Brain microvascular endothelial cell (primary cell): ENCODE results near the gene GAA.

Source experiments
- DNase-seq: peaks from one replicate; pipeline ENCODE4 v3.0.0-alpha.2; 2020
- H3K27ac ChIP-seq: fragments of 250-450 bp; sonication (Bioruptor Pico); 2 replicates; pipeline ENCODE4 v1.5.1; 2020; ENCODE audit warnings: mild to moderate bottlenecking, moderate library complexity
- H3K27me3 ChIP-seq: fragments of 250-450 bp; sonication (Bioruptor Pico); replicated peaks from 2 replicates; pipeline ENCODE4 v1.5.1; 2020; ENCODE audit warnings: mild to moderate bottlenecking
- H3K36me3 ChIP-seq: fragments of 250-450 bp; sonication (Bioruptor Pico); replicated peaks from 2 replicates; pipeline ENCODE4 v1.5.1; 2020; ENCODE audit warnings: mild to moderate bottlenecking
- H3K4me3 ChIP-seq: 2 replicates; pipeline ENCODE4 v1.5.1; 2011; ENCODE audit warnings: low read depth, mild to moderate bottlenecking, control low read depth, low read length, moderate library complexity
- in situ Hi-C: cut with HindIII; loops from 2 replicates; pipeline ENCODE4 v1.10.0; 2017; ENCODE audit warnings: low sequenced_read_pairs, low pct_ligation_motif_present
- TF ChIP-seq, protein P1 (sequence below): IDR thresholded peaks from 2 replicates; pipeline ENCODE4 v1.5.1; 2011; ENCODE audit warnings: low read depth, mild to moderate bottlenecking, moderate library complexity, low read length, control low read depth, inconsistent platforms; ENCODE audit errors: missing control alignments

Gene GAA

DNA sequence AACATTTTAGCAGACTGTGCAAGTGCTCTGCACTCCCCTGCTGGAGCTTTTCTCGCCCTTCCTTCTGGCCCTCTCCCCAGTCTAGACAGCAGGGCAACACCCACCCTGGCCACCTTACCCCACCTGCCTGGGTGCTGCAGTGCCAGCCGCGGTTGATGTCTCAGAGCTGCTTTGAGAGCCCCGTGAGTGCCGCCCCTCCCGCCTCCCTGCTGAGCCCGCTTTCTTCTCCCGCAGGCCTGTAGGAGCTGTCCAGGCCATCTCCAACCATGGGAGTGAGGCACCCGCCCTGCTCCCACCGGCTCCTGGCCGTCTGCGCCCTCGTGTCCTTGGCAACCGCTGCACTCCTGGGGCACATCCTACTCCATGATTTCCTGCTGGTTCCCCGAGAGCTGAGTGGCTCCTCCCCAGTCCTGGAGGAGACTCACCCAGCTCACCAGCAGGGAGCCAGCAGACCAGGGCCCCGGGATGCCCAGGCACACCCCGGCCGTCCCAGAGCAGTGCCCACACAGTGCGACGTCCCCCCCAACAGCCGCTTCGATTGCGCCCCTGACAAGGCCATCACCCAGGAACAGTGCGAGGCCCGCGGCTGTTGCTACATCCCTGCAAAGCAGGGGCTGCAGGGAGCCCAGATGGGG is 3.1 kb downstream of the GAA start:
- Histone ChIP-seq H3K27me3 (no peaks in the 10 kb centered on the region), H3K4me3 (no peak overlapping the region), H3K36me3 (no peaks in the 10 kb centered on the region), H3K27ac (no peak overlapping the region)
- no peak for DNase-seq
- TF ChIP-seq, protein P1, sequence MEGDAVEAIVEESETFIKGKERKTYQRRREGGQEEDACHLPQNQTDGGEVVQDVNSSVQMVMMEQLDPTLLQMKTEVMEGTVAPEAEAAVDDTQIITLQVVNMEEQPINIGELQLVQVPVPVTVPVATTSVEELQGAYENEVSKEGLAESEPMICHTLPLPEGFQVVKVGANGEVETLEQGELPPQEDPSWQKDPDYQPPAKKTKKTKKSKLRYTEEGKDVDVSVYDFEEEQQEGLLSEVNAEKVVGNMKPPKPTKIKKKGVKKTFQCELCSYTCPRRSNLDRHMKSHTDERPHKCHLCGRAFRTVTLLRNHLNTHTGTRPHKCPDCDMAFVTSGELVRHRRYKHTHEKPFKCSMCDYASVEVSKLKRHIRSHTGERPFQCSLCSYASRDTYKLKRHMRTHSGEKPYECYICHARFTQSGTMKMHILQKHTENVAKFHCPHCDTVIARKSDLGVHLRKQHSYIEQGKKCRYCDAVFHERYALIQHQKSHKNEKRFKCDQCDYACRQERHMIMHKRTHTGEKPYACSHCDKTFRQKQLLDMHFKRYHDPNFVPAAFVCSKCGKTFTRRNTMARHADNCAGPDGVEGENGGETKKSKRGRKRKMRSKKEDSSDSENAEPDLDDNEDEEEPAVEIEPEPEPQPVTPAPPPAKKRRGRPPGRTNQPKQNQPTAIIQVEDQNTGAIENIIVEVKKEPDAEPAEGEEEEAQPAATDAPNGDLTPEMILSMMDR, result no peak
- in situ Hi-C loops, result no loop called here

DNA sequence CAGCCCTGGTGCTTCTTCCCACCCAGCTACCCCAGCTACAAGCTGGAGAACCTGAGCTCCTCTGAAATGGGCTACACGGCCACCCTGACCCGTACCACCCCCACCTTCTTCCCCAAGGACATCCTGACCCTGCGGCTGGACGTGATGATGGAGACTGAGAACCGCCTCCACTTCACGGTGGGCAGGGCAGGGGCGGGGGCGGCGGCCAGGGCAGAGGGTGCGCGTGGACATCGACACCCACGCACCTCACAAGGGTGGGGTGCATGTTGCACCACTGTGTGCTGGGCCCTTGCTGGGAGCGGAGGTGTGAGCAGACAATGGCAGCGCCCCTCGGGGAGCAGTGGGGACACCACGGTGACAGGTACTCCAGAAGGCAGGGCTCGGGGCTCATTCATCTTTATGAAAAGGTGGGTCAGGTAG is 3.6 kb downstream of the GAA start:
- in situ Hi-C loops, result no loop called here
- Histone ChIP-seq H3K27me3 (no peaks in the 10 kb centered on the region), H3K36me3 (no peaks in the 10 kb centered on the region), H3K27ac (no peak overlapping the region), H3K4me3 (no peak overlapping the region)
- no peak for DNase-seq
- TF ChIP-seq, protein P1, result no peak

DNA sequence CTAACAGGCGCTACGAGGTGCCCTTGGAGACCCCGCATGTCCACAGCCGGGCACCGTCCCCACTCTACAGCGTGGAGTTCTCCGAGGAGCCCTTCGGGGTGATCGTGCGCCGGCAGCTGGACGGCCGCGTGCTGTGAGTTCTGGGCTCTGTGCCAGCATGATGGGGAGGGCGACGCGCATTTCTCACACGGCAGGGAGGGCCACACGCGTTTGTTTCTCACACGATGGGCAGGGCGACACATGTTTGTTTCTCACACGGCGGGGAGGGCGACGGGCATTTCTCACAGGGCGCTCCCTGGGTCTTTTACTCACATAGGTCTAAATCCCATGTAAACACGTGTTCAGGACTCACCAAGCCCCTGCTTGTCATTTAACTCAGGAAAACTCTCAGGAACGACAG is 4.4 kb downstream of the GAA start:
- DNase-seq, result peak; percentile 24
- H3K4me3 ChIP-seq, result no peak overlapping the region
- TF ChIP-seq, protein P1, result no peak
- no peaks in the 10 kb centered on the region for H3K36me3 ChIP-seq
- H3K27ac ChIP-seq, result no peak overlapping the region
- no peaks in the 10 kb centered on the region for H3K27me3 ChIP-seq
- in situ Hi-C loops, result no loop called here

DNA sequence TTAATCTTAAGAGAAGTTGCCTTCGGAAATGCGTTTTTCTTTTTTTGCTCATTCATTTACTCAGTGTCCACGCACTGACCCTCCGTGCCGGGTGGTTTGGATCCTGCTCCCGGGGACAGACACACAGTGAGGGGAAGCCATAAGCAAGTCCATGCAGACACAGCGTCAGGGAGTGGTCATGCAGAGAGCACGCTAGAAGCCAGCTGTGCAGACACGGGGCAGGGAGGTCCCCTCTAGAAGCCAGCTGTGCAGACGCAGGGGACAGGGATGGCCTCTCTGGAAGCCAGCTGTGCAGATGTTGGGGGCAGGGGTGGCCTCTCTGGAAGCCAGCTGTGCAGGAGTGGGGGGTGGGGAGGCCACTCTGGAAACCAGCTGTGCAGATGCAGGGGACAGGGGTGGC is 4.8 kb downstream of the GAA start:
- Histone ChIP-seq H3K27me3 (no peaks in the 10 kb centered on the region), H3K36me3 (no peaks in the 10 kb centered on the region), H3K27ac (no peak overlapping the region), H3K4me3 (no peak overlapping the region)
- in situ Hi-C loops, result no loop called here
- no peak for DNase-seq
- TF ChIP-seq, protein P1, result no peak

DNA sequence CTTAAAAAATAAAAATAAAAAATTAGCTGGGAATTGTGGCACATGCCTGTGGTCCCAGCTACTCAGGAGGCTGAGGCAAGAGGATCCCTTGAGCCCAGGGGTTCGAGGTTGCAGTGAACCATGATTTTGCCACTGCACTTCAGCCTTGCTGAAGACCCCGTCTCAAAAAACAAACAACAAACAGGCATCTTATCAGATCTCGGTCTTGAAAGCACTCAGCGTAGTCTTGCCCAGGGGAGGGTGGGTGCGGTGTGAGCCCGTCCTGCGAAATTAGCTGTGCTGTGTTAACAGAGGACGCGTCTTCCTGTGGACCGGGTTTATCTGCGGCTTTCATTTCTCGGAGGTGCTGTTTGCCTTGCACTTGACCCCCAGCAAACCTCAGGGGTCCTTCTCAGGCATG is 5.4 kb downstream of the GAA start:
- no peak for DNase-seq
- no peak overlapping the region for H3K27ac ChIP-seq
- no peaks in the 10 kb centered on the region for H3K36me3 ChIP-seq
- no peak overlapping the region for H3K4me3 ChIP-seq
- in situ Hi-C loops, result no loop called here
- H3K27me3 ChIP-seq, result no peaks in the 10 kb centered on the region
- TF ChIP-seq, protein P1, result no peak
